DMS53 treated with DMSO at 0.1 percent for 48 hours (cell line): ENCODE measurements around the gene ESYT1.
"Not testable (repeated sequence)": the region's sequence is repeated elsewhere in the genome, so short reads cannot be mapped to it uniquely, and the experiment has no call there.

Experiments used
- DNase-seq: peaks from one replicate; lab custom pipeline; 2025; ENCODE audit not compliant: unreplicated experiment; lab: John Stamatoyannopoulos, UW

Gene ESYT1

DNA sequence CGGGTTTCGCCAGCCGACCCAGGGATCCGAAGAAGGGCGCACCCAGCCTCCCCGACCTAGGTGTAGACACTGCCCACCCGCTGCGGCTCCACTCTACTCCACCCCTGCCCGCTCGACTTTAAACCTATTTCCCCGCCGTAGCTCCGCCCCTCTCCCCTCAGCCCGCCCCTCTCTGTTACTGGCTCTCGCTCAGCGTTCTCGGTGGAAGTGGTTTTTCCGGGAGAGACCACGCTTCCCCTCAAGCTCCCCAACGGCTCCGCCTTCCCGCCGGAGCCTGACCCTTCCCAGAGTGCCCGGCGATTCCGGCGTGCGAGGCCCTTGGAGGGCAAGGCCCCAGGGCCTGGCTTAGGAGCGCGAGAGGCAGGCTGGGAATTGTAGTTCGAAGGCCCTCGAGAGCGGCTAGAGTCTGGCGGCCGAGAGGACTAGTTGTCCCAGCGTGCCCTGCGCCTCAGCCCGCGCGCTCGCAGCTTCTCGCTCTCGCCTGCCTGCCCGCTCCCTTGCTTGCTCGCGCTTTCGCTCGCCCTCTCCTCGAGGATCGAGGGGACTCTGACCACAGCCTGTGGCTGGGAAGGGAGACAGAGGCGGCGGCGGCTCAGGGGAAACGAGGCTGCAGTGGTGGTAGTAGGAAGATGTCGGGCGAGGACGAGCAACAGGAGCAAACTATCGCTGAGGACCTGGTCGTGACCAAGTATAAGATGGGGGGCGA lies 23.8 kb upstream of the ESYT1 start, which contains the start of gene PA2G4:
Gene PA2G4, plus strand, starts transcription at position 451 of the 706 bp plus-strand sequence. Its CDS starts 179 bp downstream, at position 630.
- peak; percentile 98 for DNase-seq

DNA sequence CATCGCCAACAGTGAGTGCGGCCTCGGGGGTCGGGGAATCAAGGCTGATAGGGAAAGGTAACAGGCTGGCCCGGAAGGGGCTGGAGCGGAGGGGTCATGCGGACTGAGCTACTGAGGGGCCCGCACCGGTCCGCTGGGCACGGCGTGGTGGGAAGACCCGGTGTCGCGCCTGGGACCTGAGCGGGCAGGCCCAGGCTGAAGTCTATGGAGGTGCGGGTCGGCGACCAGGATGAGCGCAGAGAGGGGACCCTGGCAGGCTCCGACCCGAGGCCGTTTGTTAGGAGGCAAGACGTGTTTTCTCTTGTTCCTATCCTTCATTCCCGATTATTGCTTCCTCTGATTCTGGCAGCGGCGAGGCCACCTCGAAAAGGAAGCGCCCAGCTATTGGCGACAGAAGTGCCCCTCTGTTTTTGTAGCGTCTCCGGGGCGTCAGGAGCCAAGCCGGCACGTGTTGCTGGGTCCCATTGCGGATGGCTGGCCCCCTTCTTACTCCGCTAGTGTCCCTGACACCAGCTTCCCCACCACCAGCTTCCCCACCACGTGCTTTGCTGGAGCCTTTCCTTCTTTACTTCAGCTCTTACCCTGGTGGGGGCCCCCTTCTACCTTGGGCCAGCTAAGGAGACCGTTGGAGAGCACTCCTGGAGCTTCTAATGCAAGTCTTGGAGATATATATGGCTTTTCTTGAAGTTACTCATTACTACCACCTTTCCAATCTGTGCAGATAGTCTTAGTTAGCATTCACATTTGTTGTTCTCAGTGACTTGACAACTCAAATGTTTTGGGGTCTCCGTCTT lies 23.1 kb upstream of the ESYT1 start:
- no peak for DNase-seq

GRCh38 chr12:56105609-56105902 lies 22.5 kb upstream of the ESYT1 start:
- no peak for DNase-seq

GRCh38 chr12:56107242-56107641 lies 20.8 kb upstream of the ESYT1 start:
- DNase-seq, result no peak

GRCh38 chr12:56110571-56110970 lies 17.5 kb upstream of the ESYT1 start:
- no peak for DNase-seq

DNA sequence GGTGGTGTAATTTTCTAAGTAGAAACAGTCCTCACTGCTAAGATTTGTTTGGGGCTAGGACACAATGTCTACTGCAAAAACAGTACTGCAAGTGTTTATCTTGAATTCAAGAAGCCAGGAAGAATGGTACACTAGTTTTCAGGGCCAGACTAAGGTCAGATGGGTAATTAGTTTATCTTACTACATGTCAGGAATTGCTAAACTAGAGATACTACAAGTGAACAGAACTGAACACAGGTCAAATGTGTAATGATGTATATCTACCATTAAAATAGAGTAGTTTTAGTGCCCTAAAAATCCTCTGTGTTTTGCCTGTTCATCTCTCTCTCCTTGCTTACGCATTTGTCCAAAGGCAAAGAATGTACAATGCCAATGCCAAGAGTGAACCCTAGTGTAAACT lies 14.0 kb upstream of the ESYT1 start:
- DNase-seq, result no peak

- no peak for DNase-seq
Measured at GRCh38 chr12:56115329-56115728, 12.7 kb upstream of the ESYT1 start.

DNA sequence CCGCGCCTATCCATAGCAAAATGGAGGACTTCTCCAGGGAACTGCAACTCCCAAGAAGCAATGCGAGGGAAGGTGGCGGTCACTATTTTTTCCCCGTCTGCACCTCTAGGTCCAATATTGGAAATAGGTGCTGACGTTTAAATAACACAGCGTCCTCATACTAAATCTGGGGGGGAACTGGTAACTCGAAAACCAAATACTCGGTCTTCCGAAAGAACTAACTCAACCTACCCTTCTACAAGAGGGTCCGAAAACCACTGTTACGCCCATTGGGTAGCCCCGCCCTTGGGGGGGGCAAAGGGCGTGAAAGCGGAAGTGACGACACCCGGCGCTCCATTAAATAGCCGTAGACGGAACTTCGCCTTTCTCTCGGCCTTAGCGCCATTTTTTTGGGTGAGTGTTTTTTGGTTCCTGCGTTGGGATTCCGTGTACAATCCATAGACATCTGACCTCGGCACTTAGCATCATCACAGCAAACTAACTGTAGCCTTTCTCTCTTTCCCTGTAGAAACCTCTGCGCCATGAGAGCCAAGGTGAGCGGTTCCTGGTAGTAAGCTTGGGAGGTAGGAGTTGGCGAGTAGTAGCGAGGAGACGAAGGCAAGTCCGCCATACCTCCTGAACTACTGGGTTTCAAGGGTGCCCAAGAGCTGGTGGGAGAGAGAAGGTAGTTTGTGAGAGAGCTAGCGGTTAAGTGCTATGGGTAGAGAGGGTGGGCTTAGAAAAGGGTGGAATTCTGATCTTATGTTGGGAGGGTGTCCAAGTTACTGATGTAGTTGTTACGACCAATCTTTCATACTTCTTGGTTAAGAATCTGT lies 11.6 kb upstream of the ESYT1 start, which contains the start of gene RPL41:
Gene RPL41, plus strand, starts transcription at position 367 of the 815 bp plus-strand sequence.
- DNase-seq, result peak; percentile 96

DNA sequence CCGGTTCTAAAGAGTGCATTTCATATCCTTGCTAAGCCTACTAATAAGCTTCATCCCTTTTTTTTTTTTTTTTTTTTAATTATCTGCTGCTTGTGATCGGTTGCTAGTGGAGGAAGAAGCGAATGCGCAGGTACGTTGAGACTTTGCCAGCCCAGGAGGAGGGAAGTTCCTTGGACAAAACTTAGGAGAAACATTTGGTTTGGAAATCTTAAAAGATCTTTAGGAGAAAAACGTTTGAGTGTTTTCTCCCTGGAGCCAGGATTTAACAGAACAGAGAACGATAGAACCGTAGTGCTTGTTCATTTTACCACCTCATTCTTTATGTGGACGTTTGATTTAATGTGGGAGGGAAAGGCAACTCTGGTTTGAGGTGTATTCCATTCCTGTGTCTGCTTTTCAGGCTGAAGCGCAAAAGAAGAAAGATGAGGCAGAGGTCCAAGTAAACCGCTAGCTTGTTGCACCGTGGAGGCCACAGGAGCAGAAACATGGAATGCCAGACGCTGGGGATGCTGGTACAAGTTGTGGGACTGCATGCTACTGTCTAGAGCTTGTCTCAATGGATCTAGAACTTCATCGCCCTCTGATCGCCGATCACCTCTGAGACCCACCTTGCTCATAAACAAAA lies 10.9 kb upstream of the ESYT1 start:
- DNase-seq, result not testable (repeated sequence)

GRCh38 chr12:56117778-56118687 lies 10.0 kb upstream of the ESYT1 start, which contains the start of gene ZC3H10:
Gene ZC3H10, plus strand, starts transcription at chr12:56118266. Its CDS starts 2,297 bp downstream, at chr12:56120563.
- peak; percentile 99 for DNase-seq

- DNase-seq, result no peak
Measured at GRCh38 chr12:56118688-56119357, 9.2 kb upstream of the ESYT1 start.

GRCh38 chr12:56119361-56119796 lies 8.7 kb upstream of the ESYT1 start:
- DNase-seq, result peak; percentile 79

GRCh38 chr12:56120158-56120846 lies 7.8 kb upstream of the ESYT1 start:
- DNase-seq, result no peak

DNA sequence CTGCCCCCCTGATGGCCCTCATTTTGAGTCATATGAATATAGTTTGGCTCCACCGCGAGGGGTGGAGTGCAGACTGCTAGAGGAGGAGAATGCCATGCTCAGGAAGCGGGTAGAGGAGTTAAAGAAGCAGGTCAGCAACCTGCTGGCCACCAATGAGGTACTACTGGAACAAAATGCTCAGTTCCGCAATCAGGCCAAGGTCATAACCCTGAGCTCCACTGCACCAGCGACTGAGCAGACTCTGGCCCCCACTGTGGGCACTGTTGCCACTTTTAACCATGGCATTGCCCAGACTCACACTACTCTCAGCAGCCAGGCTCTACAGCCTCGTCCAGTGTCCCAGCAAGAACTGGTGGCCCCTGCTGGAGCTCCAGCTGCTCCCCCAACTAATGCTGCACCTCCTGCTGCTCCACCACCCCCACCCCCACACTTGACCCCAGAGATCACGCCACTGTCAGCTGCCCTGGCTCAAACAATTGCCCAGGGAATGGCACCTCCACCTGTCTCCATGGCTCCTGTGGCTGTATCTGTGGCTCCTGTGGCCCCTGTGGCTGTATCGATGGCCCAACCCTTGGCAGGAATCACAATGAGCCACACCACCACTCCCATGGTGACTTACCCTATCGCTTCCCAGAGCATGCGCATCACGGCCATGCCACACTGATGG lies 6.7 kb upstream of the ESYT1 start:
- no peak for DNase-seq

DNA sequence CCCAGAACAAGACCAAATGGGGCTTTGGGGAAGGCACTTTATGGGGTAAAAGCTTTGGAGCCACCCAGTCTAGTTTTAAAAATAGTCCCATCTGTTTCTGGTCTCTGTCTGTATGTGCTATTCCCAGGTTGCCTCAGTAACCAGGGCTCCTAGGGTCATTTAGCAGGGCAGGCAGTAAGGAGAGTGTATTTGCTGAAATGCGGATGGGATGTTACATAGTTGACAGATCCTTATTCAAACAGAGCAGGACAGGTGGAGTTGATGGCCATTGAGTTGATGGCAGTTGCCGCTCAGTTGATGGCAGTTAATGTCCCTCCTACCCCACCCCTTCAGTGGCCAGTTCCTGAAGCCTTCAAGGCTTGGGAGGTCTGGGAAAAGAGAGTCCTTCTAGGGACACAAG lies 5.4 kb upstream of the ESYT1 start:
- peak; percentile 80 for DNase-seq

DNA sequence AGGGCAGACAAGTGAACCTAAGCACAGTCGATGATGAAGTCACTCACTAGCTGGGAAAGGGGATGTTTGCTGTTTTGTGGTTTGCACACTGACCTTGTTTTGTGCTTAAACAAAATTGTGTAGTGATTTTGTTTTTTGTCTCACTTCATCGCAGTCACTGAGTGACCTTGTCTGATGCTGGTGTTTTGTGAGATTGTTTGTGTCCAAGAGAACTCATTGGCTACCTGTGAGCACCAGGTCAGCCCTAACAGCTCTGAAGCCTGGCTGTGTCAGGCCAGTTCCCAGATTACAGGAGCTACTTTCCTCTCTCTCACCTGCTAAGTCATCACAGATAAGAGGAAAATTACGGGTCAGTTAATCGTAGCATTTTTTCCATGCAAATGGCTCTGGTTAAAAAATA lies 3.9 kb upstream of the ESYT1 start:
- no peak for DNase-seq

DNA sequence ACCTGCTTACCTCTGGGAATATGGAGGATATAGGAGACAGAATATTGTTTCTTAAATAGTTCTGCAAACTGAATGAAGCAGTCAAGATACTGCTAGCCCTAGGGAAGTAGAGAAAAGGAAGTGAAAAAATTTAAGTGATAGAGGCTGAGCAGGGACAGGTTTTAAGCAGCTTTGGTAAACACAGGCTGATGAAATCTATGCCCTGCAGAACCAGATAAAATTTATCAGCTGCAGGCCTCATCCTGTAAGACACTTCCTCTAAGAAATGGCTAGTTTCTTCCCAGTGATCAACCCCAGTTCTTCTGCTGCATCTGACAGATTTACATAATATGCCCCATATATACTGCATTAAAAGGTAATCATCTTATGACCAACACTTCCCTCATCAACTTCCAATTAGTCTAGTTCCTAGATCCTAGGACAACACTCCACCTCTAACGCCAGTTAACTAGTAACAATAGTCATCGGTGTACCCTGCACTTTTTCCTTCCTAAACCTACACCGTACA lies 1.3 kb upstream of the ESYT1 start:
- no peak for DNase-seq

DNA sequence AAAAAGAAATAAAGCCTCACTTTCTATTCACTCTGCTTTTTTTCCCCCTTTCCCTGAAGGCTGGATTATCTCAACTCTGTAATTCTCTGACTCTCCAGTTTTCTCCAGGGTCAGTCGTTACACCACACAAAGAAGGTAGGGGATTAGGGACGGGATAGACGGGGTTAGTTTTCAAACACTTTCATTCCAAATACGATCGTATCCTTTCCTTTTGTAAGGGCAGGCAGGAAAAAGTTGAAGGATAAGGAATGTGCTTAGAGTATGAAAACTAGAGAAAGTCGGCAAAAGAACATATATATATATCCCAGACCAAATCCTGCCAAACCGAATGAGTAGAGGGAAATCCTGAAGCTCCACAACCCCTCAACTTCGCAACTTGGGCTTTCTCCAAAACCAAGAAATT lies 581 bp upstream of the ESYT1 start:
- DNase-seq, result no peak
